HG03439 (cell line): ENCODE data around the gene ACTN3.
"Not testable (repeated sequence)": the region's sequence is repeated elsewhere in the genome, so short reads cannot be mapped to it uniquely, and the experiment has no call there.

Source experiments
- ATAC-seq: cut with Tn5 transposase; IDR thresholded peaks from one replicate; pipeline ENCODE4 v1.9.1; 2021; ENCODE audit warnings: mild to moderate bottlenecking, moderate library complexity; ENCODE audit not compliant: unreplicated experiment

The ACTN3 gene

DNA sequence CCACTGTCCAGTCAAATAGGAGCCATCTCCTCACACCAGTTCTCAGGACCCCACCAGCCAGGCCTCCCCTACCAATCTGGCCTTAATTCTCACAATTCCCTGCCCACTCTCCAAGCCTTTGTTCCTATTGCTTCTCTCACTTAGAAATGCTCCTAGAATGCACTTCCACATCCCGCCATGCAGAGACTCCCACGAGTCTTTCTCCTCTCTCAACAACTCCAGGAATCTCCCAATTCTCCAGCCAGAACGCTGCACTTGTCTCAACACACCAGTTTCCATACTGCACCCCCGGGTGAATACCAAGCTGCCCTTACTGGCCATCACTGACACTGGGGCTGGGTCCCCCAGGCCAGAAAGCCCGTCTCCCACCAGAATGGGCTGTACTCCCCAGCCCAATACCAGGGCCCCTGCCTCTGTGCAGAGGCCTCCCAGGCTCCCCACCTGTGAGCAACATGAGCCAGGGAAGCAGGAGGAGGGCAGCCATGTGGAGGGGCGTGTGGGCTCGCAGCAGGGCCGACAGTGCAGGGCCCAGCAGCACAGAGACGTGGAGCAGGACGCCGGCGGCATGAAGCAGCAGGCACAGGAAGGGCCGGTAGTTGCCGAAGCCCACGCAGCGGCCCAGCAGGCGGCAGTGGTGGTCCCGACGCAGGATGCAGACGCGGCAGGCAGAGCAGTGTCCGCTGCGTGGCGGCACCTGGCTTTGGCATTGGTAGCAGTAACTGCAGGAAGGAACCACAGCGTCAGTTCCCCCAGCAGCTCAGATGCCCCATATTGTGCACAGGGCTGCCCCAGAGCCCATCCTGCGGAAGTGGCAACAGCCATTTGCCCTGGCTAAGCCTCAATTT, 3.2 kb upstream of the ACTN3 start:
- no peak for ATAC-seq

DNA sequence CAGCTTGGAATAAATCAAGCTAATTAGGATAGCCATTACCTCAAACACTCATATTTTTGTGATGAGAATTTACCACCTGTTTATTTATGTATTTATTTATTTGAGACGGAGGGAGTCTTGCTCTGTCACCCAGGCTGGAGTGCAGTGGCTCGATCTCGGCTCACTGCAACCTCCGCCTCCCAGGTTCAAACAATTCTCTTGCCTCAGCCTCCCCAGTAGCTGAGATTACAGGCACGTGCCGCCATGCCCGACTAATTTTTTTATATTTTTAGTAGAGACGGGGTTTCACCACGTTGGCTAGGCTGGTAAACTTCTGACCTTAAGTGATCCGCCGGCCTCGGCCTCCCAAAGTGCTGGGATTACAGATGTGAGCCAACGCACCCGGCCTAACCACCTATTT, 1.8 kb upstream of the ACTN3 start:
- not testable (repeated sequence) for ATAC-seq

DNA sequence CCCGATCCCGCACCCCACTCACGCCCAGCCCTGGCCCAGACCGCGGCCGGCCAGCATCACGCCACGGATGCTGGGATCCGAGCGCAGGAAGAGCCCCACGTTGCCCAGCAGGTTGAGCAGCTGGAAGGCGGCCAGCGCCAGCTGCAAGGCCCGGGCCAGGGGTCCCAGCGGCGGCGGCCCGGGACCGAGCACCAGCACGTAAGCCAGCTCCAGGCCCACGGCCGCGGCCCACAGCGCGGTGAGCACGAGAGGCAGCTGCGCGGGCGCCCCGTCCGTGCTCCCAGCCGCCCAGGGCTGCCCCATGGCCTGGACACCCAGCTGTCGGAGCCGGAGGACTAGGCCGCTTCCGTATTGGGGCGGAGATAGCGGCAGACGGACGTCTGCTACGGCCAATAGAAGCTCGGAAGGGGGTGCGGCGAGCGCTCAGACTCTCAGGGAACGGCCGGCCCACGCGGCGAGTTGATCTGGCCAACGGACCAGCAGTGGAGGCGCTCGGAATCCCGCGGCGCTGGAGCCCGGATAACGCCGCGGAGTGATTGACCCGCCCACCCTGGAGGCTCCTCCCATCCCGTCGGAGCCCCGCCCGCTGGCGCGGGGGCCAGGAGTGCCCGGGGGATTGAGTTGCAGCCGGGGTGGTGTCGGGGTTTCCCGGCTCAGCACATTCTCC, 869 bp upstream of the ACTN3 start, which contains the start of gene ZDHHC24:
ZDHHC24 (minus strand) TSS at position 348 of the 667 bp plus-strand sequence; CDS start at position 303, 45 bp downstream.
- peak; percentile 79 for ATAC-seq

DNA sequence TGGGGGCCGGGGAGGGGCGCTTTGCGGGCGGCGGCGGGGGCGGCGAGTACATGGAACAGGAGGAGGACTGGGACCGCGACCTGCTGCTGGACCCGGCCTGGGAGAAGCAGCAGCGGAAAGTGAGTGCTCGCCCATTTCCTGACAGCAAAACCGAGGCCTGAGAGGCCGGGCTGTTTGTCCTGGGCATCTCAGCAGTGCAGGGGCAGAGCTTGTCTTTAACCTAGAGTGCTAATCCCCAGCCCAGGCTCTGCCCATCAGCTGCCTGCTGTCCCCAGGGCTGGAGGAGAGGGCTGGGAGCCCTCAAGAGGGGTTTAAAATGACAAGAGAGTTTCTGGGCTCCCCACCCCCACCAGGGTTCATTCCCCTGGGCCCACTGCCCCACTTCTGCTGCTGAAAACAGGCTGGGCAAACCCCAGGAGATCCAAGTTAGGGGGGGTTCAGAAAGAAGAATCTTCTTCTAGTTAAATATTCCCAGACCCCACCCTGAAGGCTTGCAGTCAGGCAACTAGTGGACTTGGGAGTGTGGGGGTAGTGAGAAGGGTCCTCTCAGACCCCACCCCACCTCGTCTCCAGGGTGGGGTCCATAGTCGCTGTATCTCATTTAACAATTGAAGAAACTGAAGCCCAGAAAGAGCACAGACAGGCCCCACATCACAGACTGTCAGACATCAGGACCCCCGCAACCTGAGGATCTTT, 411 bp downstream of the ACTN3 start:
- ATAC-seq = no peak

DNA sequence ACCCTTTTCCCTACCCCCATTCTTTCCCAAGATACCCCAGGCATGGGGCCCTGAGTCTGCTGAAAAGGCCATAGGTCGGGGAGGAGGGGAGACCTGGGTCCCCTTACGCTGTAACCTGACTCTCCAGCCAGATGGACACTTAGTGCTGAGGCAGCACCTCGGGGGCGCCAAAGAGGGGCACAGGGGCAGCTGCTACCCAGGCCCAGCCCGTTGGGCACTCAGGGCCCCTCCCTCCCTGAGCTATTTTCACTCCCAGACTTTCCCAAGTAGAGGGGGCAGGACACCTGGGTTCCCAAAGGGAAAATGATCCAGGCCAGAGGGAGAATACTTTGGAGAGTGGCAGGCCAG, 933 bp downstream of the ACTN3 start:
- ATAC-seq = no peak

DNA sequence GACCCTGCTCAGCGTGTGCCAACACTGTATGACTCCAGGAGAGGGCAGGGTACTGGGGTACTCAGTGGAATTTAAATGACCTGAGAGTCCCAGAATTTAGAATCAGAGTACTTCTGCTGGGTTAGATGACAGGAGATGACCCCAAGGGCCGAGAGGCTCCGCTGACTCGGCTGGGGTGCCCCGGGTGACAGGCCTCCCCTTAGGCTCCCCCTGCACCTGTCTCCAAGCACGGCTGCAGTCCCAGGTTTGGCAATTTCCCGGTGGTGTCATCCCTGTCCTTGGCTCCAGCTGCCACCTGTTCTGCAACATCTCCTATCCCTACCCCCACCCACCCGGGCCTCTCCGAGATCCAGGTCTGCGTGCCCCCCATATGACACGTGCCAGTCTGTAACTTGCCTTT, 1.3 kb downstream of the ACTN3 start:
- ATAC-seq = no peak

DNA sequence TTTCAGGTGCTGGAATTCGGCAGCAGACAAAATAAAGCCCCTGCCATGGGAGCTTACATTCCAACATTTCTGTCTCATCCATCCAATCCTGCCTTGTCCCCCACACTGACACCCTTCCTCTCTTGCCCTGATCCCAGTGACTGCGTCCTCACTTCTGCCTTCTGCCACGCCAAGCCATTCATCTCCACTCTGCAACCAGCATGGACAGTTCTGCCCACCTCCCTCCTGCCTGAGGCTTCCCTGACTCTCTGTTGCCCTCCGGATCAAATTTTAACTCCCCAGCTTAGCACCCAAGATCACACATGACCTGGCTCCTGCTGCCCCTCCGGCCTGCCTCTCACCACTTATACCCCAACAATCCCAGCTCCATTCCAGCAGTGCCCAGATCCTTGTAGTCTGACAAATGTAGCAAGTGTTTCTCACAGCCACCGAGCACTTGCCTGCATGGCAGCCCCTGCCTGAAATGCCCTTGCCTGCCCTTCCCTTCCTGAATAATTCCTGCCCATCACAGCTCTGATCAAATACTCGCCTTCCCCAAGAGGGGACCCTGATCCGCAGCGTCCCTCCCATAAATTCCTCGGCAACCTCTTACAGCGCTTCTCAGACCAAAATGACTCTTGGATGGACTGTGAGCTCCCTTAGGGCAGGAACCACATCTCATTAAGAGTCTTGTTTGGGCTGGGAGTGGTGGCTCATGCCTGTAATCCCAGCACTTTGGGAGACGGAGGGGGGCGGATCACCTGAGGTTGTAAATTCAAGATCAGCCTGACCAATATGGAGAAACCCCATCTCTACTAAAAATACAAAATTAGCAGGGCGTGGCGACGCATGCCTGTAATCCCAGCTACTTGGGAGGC, 2.3 kb downstream of the ACTN3 start:
- ATAC-seq = no peak

DNA sequence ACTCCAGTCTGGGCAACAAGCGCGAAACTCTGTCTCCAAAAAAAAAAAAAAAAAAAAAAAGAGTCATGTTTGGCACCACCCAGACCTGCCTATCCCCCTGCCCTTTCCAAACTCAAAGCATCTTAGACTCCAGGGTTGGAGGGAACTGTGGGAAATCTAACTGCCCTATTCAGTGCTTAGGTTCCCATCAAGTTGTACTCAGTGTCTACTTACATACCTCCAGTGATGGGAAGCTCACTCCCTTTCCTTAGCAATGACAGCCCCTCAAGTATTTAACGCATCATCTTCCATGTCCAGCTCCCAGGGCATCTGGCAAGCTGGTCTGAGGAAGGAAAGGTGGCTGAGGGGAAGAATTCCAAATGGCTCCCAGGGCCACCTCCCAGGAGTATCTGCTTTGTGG, 3.0 kb downstream of the ACTN3 start:
- ATAC-seq = no peak

DNA sequence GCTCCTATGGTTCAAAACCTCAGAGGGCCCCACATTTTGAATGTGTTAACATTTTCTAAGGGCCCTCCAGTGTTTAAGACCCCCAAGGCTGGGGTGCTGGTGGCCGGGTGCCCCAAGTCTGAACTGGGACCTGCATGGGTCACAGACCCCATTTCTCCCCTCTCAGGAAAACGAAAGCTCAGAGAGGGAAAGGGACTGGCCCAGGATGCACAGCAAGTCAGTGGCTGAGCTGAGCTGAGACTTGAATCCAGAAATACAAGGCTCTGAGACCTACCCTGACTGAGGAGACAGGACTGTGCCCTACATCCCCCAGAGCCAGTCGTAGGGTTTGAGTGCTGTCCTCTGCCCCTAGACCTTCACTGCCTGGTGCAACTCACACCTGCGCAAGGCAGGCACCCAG, 4.2 kb downstream of the ACTN3 start:
- no peak for ATAC-seq

DNA sequence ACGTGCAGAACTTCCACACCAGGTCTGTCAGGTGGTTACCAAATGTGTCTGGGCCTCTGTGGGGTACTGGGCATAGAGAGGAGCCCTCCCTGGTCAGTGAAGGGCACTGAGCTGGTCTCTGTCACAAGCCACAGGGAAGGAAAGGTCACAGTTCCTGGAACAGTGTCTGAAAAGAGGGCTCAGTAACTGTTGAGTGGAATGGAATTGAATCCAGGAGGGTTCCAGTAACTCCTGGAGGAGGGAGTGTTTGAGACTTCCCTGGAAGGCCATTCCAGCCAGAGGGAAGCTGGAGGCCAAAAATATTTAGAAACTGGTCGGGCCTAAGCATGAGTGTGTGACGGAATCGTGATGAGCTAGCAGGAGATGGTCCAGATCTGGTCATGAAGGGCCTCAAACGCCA, 7.9 kb downstream of the ACTN3 start:
- ATAC-seq = no peak

DNA sequence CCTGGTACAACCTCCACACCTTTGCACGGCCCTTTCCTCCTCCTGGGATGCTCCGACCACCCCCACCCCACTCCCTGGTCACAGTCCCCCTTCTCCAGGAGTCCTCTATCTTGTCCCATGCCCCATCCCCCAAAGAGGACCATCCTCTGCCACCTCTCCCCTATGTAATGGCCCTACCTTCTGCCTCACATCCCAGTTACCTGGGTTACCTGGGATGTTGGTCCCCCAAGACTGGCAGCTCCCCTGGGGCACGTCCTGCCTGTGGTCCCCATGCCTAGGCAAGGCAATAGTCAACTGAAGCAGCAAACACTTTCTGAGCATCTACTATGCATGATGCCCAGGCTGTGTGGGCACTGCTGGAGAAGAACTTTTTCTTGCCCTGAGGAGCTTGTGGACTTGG, 8.7 kb downstream of the ACTN3 start:
- ATAC-seq = no peak

DNA sequence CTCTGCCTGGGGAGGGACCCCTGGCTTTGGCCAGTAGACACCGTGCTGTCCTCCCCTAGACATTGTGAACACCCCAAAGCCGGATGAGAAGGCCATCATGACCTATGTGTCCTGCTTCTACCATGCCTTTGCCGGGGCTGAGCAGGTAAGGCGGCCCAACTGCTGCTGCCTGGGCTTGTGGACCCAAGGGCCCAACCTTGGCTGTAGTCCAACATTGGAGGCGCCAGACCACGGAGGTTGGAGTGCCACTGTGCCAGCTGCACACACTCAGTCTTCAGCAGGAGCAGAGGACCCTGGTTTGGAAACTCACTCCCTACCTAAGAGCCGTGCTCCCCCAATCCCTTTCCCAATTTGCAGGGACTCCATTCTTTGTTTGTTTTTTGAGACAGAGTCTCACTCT, 9.4 kb downstream of the ACTN3 start:
- no peak for ATAC-seq

DNA sequence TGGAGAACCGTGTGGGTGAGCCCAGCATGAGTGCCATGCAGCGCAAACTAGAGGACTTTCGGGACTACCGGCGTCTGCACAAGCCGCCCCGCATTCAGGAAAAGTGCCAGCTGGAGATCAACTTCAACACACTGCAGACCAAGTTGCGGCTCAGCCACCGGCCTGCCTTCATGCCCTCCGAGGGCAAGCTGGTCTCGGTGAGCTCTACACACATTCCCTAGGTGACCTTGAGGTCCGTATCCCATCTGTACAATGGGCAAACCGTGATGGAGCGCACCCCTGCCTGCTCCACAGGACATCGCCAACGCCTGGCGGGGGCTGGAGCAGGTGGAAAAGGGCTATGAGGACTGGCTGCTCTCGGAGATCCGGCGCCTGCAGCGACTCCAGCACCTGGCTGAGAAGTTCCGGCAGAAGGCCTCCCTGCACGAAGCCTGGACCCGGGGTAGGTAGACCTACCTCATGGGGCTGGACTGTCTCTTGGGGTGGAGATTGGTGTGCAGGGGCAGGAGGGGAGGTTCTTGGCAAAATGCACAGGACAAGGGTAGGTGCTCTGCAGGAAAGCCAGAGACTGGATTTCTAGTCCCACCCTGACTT, 11.1 kb downstream of the ACTN3 start:
- ATAC-seq = no peak

DNA sequence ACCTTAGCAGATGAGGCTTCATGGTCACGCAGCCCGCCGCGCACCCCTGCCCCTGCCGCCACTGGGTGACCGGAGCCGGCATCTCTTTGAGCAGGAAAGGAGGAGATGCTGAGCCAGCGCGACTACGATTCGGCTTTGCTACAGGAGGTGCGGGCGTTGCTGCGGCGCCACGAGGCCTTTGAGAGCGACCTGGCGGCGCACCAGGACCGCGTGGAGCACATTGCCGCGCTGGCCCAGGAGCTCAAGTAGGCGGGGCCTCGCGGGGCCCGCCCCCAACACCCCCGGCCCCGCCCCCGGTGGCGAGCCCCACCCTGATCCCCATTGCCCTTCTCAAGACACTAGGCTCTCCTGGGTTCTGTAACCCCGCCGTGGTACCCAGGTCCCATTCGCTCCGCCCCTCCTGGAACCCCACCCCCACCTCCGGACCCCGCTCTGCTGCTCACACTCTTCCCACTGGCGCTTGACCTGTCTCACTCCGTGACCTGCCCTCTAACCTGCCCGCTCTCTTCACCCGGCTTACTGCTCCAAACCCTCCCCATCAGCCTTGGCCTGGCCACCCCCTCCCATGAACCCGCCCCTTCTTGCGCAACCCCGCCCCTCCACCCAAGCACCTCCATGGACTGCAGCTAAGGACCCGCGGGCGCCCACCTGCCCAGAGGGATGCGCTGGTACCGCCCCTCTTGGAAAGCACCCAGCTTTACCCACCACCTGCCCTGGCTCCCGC, 12.6 kb downstream of the ACTN3 start:
- no peak for ATAC-seq

DNA sequence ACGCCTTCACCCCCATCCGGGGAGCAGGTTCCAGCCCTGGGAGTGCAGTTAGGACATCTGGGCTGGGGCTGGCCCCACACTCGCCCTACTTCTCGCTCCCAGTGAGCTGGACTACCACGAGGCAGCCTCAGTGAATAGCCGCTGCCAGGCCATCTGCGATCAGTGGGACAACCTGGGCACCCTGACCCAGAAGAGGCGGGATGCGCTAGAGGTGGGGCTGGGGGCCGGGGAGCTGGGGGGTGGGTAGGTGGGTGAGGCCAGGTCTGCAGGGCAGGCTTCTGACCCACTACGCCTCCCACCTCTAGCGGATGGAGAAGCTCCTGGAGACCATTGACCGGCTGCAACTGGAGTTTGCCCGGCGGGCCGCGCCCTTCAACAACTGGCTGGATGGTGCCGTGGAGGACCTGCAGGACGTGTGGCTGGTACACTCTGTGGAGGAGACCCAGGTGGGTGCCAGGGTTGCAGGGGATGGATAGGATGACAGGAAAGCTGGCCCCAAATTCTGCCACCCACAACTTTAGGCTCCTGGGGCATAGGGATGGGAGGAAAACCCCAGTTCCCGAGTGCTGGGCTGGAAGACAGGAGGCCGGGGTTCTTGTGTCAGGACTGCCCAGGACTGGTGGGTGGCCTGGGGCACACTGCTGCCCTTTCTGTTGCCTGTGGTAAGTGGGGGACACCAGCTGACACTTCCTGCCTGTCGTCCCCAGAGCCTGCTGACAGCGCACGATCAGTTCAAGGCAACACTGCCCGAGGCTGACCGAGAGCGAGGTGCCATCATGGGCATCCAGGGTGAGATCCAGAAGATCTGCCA, 13.4 kb downstream of the ACTN3 start:
- ATAC-seq = no peak

DNA sequence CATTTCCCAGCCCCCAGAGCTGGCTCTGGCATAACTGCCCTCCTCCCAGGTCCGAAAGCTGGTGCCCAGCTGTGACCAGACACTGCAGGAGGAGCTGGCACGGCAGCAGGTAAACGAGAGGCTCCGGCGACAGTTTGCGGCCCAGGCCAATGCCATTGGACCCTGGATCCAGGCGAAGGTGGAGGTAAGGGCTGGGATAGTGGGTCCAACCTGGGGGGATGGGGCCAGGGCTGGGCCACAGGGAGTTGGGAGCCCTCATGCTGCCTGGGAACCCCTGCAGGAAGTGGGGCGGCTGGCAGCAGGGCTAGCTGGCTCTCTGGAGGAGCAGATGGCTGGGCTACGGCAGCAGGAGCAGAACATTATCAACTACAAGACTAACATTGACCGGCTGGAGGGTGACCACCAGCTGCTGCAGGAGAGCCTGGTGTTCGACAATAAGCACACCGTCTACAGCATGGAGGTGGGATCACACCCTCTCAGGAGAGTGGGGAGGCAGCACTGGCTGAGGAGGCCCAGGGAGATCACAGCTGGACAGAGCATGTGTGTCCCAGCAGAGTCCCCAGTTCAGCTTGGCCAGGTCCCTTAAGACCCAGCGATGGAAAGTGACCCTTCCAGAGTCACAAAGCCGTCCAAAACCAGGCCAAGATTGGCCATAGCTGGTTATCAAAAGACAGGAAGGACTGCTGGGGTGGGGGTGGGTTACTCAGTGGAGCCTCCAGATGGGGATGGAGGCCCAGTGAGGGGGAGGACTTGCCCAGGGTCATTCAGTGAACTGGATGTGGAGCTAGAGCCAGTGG, 14.7 kb downstream of the ACTN3 start:
- no peak for ATAC-seq

DNA sequence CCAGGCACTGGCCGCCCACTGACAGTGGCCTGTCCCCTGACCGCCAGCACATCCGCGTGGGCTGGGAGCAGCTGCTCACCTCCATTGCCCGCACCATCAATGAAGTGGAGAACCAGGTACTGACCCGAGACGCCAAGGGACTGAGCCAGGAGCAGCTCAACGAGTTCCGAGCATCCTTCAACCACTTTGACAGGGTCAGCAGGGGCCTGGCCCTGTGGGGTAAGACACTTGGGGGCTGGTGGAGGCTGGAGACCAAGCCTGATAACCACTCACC, 15.2 kb downstream of the ACTN3 start:
- no peak for ATAC-seq

DNA sequence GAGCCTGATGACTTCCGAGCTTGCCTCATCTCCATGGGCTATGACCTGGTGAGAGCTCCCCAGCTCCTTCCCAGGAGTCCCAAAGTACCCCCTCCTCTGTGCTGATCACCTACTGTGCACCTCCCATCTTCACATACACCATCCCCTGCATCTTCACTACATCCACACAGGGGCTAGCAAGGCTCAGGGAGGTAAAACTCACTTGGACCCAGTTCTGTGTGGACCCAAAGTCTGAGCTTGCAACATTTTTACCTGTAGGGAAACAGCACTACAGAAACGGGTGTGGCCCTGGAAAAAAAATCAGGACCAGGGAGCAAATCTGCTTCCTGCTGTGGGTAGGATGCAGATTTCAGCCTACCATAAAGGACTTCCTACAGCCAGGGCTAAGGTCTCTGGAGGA, 15.6 kb downstream of the ACTN3 start:
- no peak for ATAC-seq
